ENCODE results near the gene TMEM145.
"Not testable (repeated sequence)": the region's sequence is repeated elsewhere in the genome, so short reads cannot be mapped to it uniquely, and the experiment has no call there.

Gene TMEM145

GRCh38 chr19:42313096-42313839 is at the start of gene TMEM145:
Gene TMEM145 (plus strand): TSS chr19:42313309. CDS start chr19:42313377, 68 bp downstream.
- DNase-seq (ENCODE audit: low read depth, low spot score), result no peak

- not testable (repeated sequence) for DNase-seq (ENCODE audit: low read depth, low spot score)
Observed at GRCh38 chr19:42266105-42266504, 47.0 kb upstream of the TMEM145 start.

GRCh38 chr19:42266928-42267603 is 46.0 kb upstream of the TMEM145 start:
- DNase-seq (ENCODE audit: low read depth, low spot score), result not testable (repeated sequence)

- DNase-seq (ENCODE audit: low read depth, low spot score), result no peak
Observed at GRCh38 chr19:42267644-42268141, 45.4 kb upstream of the TMEM145 start.

- peak; percentile 96 for DNase-seq (ENCODE audit: low read depth, low spot score)
Observed at GRCh38 chr19:42268142-42268703, 44.9 kb upstream of the TMEM145 start.

GRCh38 chr19:42268704-42269477 is 44.2 kb upstream of the TMEM145 start, which contains the start of gene CIC:
Gene CIC (plus strand): TSS chr19:42269252. CDS start chr19:42271784, 2,532 bp downstream.
- peak; percentile 100 for DNase-seq (ENCODE audit: low read depth, low spot score)

- DNase-seq (ENCODE audit: low read depth, low spot score), result no peak
Observed at GRCh38 chr19:42269478-42270345, 43.4 kb upstream of the TMEM145 start.

GRCh38 chr19:42270346-42271044 is 42.6 kb upstream of the TMEM145 start:
- DNase-seq (ENCODE audit: low read depth, low spot score), result no peak

GRCh38 chr19:42271045-42271419 is 42.1 kb upstream of the TMEM145 start:
- no peak for DNase-seq (ENCODE audit: low read depth, low spot score)

- DNase-seq (ENCODE audit: low read depth, low spot score), result no peak
Observed at GRCh38 chr19:42271861-42272534, 41.1 kb upstream of the TMEM145 start.

- no peak for DNase-seq (ENCODE audit: low read depth, low spot score)
Observed at GRCh38 chr19:42272535-42272897, 40.6 kb upstream of the TMEM145 start.

- no peak for DNase-seq (ENCODE audit: low read depth, low spot score)
Observed at GRCh38 chr19:42272989-42273406, 40.1 kb upstream of the TMEM145 start.

GRCh38 chr19:42273407-42274064 is 39.6 kb upstream of the TMEM145 start:
- DNase-seq (ENCODE audit: low read depth, low spot score), result no peak

GRCh38 chr19:42274065-42274682 is 38.9 kb upstream of the TMEM145 start:
- no peak for DNase-seq (ENCODE audit: low read depth, low spot score)

- no peak for DNase-seq (ENCODE audit: low read depth, low spot score)
Observed at GRCh38 chr19:42275103-42275502, 38.0 kb upstream of the TMEM145 start.

GRCh38 chr19:42275517-42275916 is 37.6 kb upstream of the TMEM145 start:
- DNase-seq (ENCODE audit: low read depth, low spot score), result no peak

- DNase-seq (ENCODE audit: low read depth, low spot score), result no peak
Observed at GRCh38 chr19:42276284-42276683, 36.8 kb upstream of the TMEM145 start.

GRCh38 chr19:42276821-42277220 is 36.3 kb upstream of the TMEM145 start:
- DNase-seq (ENCODE audit: low read depth, low spot score), result no peak
